HL-60 (cell line): ENCODE results near the gene NEU4.

Source experiments
- CTCF ChIP-seq: IDR thresholded peaks from one replicate; pipeline ENCODE4 v1.5.1; 2011; ENCODE audit warnings: low read length, control low read depth, inconsistent platforms; ENCODE audit not compliant: insufficient read depth
- POLR2AphosphoS5 ChIP-seq: IDR thresholded peaks from 2 replicates; pipeline ENCODE4 v1.6.1; 2012; ENCODE audit warnings: low read depth
- SPI1 ChIP-seq: IDR thresholded peaks from 2 replicates; pipeline ENCODE4 v1.6.1; 2012; ENCODE audit warnings: low read depth, mild to moderate bottlenecking, borderline replicate concordance
- TF ChIP-seq, protein P1 (sequence below): IDR thresholded peaks from 2 replicates; pipeline ENCODE4 v1.6.1; 2012; ENCODE audit warnings: low read depth; ENCODE audit not compliant: insufficient replicate concordance

DNA sequence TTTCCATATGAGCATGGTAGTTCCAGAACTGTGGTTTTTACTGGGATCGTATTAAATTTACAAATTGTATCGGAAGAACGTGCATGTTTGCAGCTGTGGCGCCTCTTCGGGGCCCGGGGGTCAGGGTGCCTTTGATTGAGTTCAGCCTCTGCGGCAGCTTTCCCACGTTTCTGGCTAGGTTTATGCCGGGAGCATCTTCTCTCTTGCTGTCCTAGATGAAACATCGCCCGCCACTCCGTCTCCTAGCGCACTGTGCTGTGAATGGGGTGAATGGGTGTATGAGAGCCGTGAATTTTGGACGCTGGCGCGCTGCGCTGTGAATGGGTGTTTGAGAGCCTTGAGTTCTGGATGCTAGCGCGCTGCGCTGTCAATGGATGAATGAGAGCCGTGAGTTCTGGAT lies 37.4 kb downstream of the NEU4 start:
- TF ChIP-seq CTCF (no peak), POLR2AphosphoS5 (no peak), SPI1 (no peak)
- TF ChIP-seq, protein P1, sequence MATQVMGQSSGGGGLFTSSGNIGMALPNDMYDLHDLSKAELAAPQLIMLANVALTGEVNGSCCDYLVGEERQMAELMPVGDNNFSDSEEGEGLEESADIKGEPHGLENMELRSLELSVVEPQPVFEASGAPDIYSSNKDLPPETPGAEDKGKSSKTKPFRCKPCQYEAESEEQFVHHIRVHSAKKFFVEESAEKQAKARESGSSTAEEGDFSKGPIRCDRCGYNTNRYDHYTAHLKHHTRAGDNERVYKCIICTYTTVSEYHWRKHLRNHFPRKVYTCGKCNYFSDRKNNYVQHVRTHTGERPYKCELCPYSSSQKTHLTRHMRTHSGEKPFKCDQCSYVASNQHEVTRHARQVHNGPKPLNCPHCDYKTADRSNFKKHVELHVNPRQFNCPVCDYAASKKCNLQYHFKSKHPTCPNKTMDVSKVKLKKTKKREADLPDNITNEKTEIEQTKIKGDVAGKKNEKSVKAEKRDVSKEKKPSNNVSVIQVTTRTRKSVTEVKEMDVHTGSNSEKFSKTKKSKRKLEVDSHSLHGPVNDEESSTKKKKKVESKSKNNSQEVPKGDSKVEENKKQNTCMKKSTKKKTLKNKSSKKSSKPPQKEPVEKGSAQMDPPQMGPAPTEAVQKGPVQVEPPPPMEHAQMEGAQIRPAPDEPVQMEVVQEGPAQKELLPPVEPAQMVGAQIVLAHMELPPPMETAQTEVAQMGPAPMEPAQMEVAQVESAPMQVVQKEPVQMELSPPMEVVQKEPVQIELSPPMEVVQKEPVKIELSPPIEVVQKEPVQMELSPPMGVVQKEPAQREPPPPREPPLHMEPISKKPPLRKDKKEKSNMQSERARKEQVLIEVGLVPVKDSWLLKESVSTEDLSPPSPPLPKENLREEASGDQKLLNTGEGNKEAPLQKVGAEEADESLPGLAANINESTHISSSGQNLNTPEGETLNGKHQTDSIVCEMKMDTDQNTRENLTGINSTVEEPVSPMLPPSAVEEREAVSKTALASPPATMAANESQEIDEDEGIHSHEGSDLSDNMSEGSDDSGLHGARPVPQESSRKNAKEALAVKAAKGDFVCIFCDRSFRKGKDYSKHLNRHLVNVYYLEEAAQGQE: no peak
